ENCODE data around the gene HS1BP3.

HS1BP3 gene

GRCh38 chr2:20671736-20672080 lies 20.8 kb upstream of the HS1BP3 start:
- Histone ChIP-seq H3K4me2 (ENCODE audit: insufficient read depth, low read length) (no peak overlapping the region), H3K4me3 (ENCODE audit: low read depth in 1 of 2, low read length in 2 of 2) (no peak overlapping the region), H3K79me2 (ENCODE audit: insufficient read depth, low read length) (no peaks in the 10 kb centered on the region), H3K27ac (ENCODE audit: low read length) (no peak overlapping the region), H4K20me1 (ENCODE audit: insufficient read depth, low read length) (no peaks in the 10 kb centered on the region), H3K9ac (ENCODE audit: low read depth, low read length) (no peak overlapping the region), H3K27me3 (ENCODE audit: insufficient read depth, low read length, poor library complexity) (no peaks in the 10 kb centered on the region), H3K9me3 (ENCODE audit: insufficient read depth, low read length, severe bottlenecking) (no peaks in the 10 kb centered on the region), H3K36me3 (ENCODE audit: insufficient read depth, low read length) (no peaks in the 10 kb centered on the region), H3K4me1 (ENCODE audit: insufficient read depth, low read length) (no peaks in the 10 kb centered on the region), H2AFZ (ENCODE audit: low read depth, low read length) (no peak overlapping the region)
- DNase-seq: no peak
- ATAC-seq (ENCODE audit: insufficient read depth, low read depth): no peak
- TF ChIP-seq EZH2 (IDR thresholded peaks at IDR 0.05; ENCODE audit: borderline replicate concordance, low read depth, low read length, severe bottlenecking): no peak
- TF ChIP-seq, protein P1, sequence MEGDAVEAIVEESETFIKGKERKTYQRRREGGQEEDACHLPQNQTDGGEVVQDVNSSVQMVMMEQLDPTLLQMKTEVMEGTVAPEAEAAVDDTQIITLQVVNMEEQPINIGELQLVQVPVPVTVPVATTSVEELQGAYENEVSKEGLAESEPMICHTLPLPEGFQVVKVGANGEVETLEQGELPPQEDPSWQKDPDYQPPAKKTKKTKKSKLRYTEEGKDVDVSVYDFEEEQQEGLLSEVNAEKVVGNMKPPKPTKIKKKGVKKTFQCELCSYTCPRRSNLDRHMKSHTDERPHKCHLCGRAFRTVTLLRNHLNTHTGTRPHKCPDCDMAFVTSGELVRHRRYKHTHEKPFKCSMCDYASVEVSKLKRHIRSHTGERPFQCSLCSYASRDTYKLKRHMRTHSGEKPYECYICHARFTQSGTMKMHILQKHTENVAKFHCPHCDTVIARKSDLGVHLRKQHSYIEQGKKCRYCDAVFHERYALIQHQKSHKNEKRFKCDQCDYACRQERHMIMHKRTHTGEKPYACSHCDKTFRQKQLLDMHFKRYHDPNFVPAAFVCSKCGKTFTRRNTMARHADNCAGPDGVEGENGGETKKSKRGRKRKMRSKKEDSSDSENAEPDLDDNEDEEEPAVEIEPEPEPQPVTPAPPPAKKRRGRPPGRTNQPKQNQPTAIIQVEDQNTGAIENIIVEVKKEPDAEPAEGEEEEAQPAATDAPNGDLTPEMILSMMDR (IDR thresholded peaks at IDR 0.05; ENCODE audit: borderline replicate concordance, extremely low read depth, low read length, poor library complexity, severe bottlenecking): no peak

DNA sequence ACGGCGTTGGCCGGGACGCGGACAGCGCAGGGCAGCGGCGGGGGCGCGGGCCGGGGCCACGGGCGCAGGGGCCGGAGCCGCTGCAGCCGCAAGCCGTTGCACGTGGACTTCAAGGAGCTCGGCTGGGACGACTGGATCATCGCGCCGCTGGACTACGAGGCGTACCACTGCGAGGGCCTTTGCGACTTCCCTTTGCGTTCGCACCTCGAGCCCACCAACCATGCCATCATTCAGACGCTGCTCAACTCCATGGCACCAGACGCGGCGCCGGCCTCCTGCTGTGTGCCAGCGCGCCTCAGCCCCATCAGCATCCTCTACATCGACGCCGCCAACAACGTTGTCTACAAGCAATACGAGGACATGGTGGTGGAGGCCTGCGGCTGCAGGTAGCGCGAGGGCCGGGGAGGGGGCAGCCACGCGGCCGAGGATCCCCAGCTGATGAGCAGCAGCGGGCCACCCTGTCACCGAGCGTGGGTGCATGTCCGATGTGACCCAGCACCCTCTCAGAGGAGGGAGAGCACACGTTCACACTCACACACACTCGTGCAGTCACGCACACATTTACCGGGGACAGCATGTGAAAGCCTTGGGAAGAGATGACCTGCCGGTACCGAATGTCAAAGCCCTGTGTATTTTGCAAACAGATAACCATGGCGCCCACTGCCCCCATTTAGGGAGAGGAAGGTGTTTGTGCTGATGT lies 20.3 kb upstream of the HS1BP3 start:
- Histone ChIP-seq H3K79me2 (ENCODE audit: insufficient read depth, low read length) (no peaks in the 10 kb centered on the region), H3K4me2 (ENCODE audit: insufficient read depth, low read length) (no peak overlapping the region), H3K9ac (ENCODE audit: low read depth, low read length) (no peak overlapping the region), H2AFZ (ENCODE audit: low read depth, low read length) (no peak overlapping the region), H3K36me3 (ENCODE audit: insufficient read depth, low read length) (no peaks in the 10 kb centered on the region), H3K27ac (ENCODE audit: low read length) (no peak overlapping the region), H3K4me1 (ENCODE audit: insufficient read depth, low read length) (no peaks in the 10 kb centered on the region), H3K4me3 (ENCODE audit: low read depth in 1 of 2, low read length in 2 of 2) (no peak overlapping the region), H3K9me3 (ENCODE audit: insufficient read depth, low read length, severe bottlenecking) (no peaks in the 10 kb centered on the region), H4K20me1 (ENCODE audit: insufficient read depth, low read length) (no peaks in the 10 kb centered on the region), H3K27me3 (ENCODE audit: insufficient read depth, low read length, poor library complexity) (no peaks in the 10 kb centered on the region)
- no peak for TF ChIP-seq EZH2 (IDR thresholded peaks at IDR 0.05; ENCODE audit: borderline replicate concordance, low read depth, low read length, severe bottlenecking)
- TF ChIP-seq, protein P1 (IDR thresholded peaks at IDR 0.05; ENCODE audit: borderline replicate concordance, extremely low read depth, low read length, poor library complexity, severe bottlenecking): no peak
- DNase-seq (no peak), ATAC-seq (ENCODE audit: insufficient read depth, low read depth) (no peak)

DNA sequence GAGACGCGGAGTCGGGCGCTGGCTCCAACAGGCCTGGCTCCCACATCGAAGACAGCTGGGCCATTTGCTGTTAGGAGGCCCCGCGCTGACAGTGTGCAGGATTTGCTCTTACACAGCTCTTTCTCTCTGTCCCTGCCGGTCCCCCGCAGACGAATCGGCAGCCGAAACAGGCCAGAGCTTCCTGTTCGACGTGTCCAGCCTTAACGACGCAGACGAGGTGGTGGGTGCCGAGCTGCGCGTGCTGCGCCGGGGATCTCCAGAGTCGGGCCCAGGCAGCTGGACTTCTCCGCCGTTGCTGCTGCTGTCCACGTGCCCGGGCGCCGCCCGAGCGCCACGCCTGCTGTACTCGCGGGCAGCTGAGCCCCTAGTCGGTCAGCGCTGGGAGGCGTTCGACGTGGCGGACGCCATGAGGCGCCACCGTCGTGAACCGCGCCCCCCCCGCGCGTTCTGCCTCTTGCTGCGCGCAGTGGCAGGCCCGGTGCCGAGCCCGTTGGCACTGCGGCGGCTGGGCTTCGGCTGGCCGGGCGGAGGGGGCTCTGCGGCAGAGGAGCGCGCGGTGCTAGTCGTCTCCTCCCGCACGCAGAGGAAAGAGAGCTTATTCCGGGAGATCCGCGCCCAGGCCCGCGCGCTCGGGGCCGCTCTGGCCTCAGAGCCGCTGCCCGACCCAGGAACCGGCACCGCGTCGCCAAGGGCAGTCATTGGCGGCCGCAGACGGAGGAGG lies 19.6 kb upstream of the HS1BP3 start:
- H3K4me2 ChIP-seq (ENCODE audit: insufficient read depth, low read length): no peak overlapping the region
- no peak overlapping the region for H3K4me3 ChIP-seq (ENCODE audit: low read depth in 1 of 2, low read length in 2 of 2)
- H3K36me3 ChIP-seq (ENCODE audit: insufficient read depth, low read length): no peaks in the 10 kb centered on the region
- TF ChIP-seq, protein P1 (IDR thresholded peaks at IDR 0.05; ENCODE audit: borderline replicate concordance, extremely low read depth, low read length, poor library complexity, severe bottlenecking): no peak
- TF ChIP-seq EZH2 (IDR thresholded peaks at IDR 0.05; ENCODE audit: borderline replicate concordance, low read depth, low read length, severe bottlenecking): no peak
- H3K79me2 ChIP-seq (ENCODE audit: insufficient read depth, low read length): no peaks in the 10 kb centered on the region
- no peaks in the 10 kb centered on the region for H3K27me3 ChIP-seq (ENCODE audit: insufficient read depth, low read length, poor library complexity)
- no peak overlapping the region for H3K9ac ChIP-seq (ENCODE audit: low read depth, low read length)
- DNase-seq: no peak
- no peak overlapping the region for H2AFZ ChIP-seq (ENCODE audit: low read depth, low read length)
- H3K4me1 ChIP-seq (ENCODE audit: insufficient read depth, low read length): no peaks in the 10 kb centered on the region
- no peaks in the 10 kb centered on the region for H3K9me3 ChIP-seq (ENCODE audit: insufficient read depth, low read length, severe bottlenecking)
- no peak for ATAC-seq (ENCODE audit: insufficient read depth, low read depth)
- no peak overlapping the region for H3K27ac ChIP-seq (ENCODE audit: low read length)
- no peaks in the 10 kb centered on the region for H4K20me1 ChIP-seq (ENCODE audit: insufficient read depth, low read length)

All from DND-41 (cell line).